Type B pancreatic cell (in vitro differentiated cells): ENCODE data around the gene SLC22A1. TPM values are rescaled to one million over a fixed set of nuclear protein-coding genes. Genes with fewer than 3 reads are reported as not detected.
A peak's percentile ranks its signal among the peaks of the same experiment; 100 is the strongest.
"Not testable (repeated sequence)": the region's sequence is repeated elsewhere in the genome, so short reads cannot be mapped to it uniquely, and the experiment has no call there.

Source experiments
- DNase-seq: peaks from one replicate; pipeline ENCODE4 v3.0.0; 2021; ENCODE audit warnings: mixed read lengths; ENCODE audit not compliant: unreplicated experiment; ENCODE audit errors: extremely low spot score
- H3K27ac Mint-ChIP-seq: 2 replicates; pipeline ENCODE4 v1.8.0; 2021; ENCODE audit warnings: mild to moderate bottlenecking, mixed read lengths
- H3K27me3 Mint-ChIP-seq: 2 replicates; pipeline ENCODE4 v1.8.0; 2021; ENCODE audit warnings: mixed read lengths
- H3K36me3 Mint-ChIP-seq: 2 replicates; pipeline ENCODE4 v1.8.0; 2021; ENCODE audit warnings: mixed read lengths
- H3K4me1 Mint-ChIP-seq: one replicate; pipeline ENCODE4 v1.8.0; 2021; ENCODE audit warnings: mixed read lengths; ENCODE audit not compliant: unreplicated experiment
- H3K4me3 Mint-ChIP-seq: 2 replicates; pipeline ENCODE4 v1.8.0; 2021; ENCODE audit warnings: mild to moderate bottlenecking, mixed read lengths
- H3K9me3 Mint-ChIP-seq: 2 replicates; pipeline ENCODE4 v1.8.0; 2021; ENCODE audit warnings: mixed read lengths
- total RNA-seq: library from RNA; stranded (reverse); gene quantifications from 2 replicates; pipeline ENCODE4 v1.2.1, GENCODE V29; 2021; ENCODE audit warnings: low replicate concordance
- TF ChIP-seq, protein P1 (sequence below): fragments of 200-600 bp; sonication (generic); conservative IDR thresholded peaks from 2 replicates; pipeline ENCODE4 v1.5.0; 2021; ENCODE audit warnings: antibody characterized with exemption, mild to moderate bottlenecking

SLC22A1 gene
- total RNA-seq, 1 donor from 2014 or later: 3.0 TPM

DNA sequence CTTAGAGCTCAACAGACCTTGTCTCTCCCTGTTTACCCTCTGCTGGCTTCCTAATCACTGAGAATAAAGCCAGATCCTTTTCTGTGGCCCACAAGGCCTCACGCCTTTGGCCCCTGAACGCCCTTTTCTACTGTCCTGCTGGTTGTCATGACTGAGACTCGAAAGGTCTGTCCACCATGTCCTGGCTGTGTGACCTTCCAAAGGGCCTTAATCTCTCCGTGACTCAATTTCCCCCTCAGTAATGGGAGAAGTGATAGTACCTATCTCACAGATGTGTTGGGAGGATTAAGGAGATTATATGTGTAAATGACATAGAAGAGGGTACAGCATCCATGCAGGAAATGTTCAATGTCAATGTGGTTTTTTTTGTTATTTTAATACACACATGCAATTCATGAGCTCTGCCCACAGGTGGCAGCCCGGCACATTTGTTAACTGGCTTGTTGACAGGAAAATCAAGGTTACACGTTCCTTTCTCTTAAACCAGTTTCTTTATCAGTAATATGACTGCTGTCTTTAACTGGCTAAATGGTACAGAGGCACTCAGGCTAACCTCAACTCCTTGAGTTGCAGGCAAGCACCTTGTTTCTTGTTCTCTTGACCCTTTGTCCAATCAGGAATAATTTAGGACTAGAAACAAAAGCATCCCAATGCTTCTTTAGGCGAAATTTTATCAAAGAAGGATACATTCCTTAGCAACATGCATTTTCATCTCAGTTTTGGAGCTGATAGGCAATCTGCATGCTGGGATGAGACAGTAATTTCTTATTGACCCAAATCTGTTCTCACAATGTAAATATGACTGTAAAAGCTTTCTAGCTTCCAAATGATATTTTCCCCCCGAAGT, 16.6 kb downstream of the SLC22A1 start:
- Mint-ChIP-seq H3K27me3 (no peaks in the 10 kb centered on the region), H3K4me1 (peaks cover 17% of the 10 kb centered on the region), H3K9me3 (no peaks in the 10 kb centered on the region), H3K27ac (no peak overlapping the region), H3K4me3 (no peak overlapping the region), H3K36me3 (peaks cover 8% of the 10 kb centered on the region)
- TF ChIP-seq, protein P1, sequence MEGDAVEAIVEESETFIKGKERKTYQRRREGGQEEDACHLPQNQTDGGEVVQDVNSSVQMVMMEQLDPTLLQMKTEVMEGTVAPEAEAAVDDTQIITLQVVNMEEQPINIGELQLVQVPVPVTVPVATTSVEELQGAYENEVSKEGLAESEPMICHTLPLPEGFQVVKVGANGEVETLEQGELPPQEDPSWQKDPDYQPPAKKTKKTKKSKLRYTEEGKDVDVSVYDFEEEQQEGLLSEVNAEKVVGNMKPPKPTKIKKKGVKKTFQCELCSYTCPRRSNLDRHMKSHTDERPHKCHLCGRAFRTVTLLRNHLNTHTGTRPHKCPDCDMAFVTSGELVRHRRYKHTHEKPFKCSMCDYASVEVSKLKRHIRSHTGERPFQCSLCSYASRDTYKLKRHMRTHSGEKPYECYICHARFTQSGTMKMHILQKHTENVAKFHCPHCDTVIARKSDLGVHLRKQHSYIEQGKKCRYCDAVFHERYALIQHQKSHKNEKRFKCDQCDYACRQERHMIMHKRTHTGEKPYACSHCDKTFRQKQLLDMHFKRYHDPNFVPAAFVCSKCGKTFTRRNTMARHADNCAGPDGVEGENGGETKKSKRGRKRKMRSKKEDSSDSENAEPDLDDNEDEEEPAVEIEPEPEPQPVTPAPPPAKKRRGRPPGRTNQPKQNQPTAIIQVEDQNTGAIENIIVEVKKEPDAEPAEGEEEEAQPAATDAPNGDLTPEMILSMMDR: peak; percentile 82
- DNase-seq: no peak

DNA sequence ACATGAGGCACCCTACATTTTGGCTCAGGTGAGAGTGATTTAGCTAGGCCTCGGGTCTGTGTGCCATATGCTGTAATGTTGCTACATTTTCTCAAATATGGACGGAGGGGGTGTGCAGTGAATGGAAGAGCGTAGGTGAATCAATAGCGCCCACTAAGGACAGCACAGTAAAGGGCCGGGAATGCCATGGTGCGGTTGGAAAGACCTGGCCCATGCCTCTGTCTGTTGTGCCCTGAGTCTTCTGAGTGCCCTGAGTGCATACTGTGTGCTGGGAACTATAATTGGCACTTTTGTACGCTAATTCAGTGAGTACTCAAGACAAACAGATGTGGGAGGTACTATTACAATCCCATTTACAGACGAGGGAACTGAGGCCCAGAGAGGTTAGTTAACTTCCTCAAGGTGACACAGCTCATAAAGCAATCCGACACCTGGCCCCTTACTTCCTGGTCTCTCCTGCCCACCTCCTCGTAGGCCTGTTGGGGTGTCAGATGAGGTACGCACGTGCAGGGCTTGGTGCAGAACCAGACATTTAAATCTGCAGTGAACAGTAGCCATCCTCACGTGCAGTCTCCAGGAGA, 17.3 kb downstream of the SLC22A1 start:
- DNase-seq: no peak
- TF ChIP-seq, protein P1: no peak
- H3K27ac Mint-ChIP-seq: no peak overlapping the region
- no peaks in the 10 kb centered on the region for H3K9me3 Mint-ChIP-seq
- H3K4me1 Mint-ChIP-seq: peaks cover 17% of the 10 kb centered on the region
- H3K27me3 Mint-ChIP-seq: no peaks in the 10 kb centered on the region
- H3K36me3 Mint-ChIP-seq: peaks cover 8% of the 10 kb centered on the region
- H3K4me3 Mint-ChIP-seq: no peak overlapping the region

DNA sequence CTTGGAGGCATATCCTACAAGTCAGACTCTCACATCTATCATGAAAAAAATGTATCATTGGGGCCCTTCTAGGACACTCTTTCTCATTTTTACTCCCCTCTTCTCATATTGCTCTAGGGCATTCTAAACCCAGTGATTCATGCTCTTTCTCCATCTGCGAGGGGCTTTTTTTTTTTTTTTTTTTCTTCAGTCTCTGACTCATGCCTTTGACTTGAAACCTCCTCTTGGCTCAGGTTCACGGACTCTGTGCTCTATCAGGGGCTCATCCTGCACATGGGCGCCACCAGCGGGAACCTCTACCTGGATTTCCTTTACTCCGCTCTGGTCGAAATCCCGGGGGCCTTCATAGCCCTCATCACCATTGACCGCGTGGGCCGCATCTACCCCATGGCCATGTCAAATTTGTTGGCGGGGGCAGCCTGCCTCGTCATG, 17.8 kb downstream of the SLC22A1 start:
- no peaks in the 10 kb centered on the region for H3K27me3 Mint-ChIP-seq
- peaks cover 10% of the 10 kb centered on the region for H3K36me3 Mint-ChIP-seq
- no peak overlapping the region for H3K4me3 Mint-ChIP-seq
- H3K4me1 Mint-ChIP-seq: peaks cover 17% of the 10 kb centered on the region
- TF ChIP-seq, protein P1: no peak
- no peak overlapping the region for H3K27ac Mint-ChIP-seq
- H3K9me3 Mint-ChIP-seq: no peaks in the 10 kb centered on the region
- DNase-seq: no peak

DNA sequence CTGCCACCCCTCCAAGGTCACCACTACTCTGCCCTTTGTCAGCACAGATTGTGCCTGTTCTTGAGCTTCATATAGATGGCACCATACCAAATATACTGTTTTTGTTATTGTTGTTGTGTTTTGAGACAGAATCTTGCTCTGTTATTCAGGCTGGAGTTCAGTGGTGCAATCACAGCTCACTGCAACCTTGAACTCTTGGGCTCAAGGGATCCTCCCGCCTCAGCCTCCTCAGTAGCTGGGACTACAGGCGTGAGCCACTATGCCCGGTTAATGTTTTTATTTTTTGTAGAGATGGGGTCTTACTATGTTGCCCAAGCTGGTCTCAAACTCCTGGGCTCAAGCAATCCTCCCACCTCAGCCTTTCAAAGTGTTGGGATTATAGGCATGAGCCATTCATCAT, 18.9 kb downstream of the SLC22A1 start:
- not testable (repeated sequence) for H3K4me3 Mint-ChIP-seq, DNase-seq, H3K27me3 Mint-ChIP-seq, H3K9me3 Mint-ChIP-seq, H3K27ac Mint-ChIP-seq
- Mint-ChIP-seq H3K4me1 (peaks cover 17% of the 10 kb centered on the region), H3K36me3 (peaks cover 11% of the 10 kb centered on the region)

DNA sequence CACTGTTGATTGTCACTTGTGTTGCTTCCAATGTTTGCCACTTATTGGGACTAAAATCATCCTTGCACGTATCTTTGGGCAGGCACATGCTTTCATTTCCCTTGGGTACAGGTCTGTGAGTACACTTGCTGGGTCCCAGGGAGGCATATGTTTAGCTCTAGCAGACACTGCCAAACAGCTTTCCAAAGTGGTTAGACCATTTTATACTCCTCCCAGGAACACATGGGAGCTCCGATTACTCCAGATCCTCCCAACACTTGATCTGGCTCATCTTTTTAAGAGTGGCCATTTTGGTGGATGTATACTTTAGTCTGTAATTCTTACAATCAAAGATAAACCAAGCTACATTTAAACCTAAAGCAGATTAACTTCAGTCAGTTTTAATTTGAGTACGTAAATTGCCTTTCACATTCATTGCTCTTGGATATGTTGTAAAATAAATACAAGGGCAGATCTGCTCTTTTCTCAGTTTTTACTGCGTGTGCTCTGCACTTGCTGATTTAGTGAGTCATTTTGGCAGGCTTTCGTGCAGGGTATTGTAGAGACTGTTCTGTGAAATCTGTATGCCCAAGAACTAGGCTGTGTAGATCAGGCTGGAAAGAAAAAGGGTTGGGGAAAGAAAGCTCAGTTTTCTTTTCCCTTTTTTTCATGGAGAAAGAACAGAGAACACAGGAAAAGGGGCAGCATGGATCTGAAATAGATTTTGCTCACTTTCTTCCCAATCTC, 19.5 kb downstream of the SLC22A1 start:
- no peak for DNase-seq
- H3K36me3 Mint-ChIP-seq: peaks cover 11% of the 10 kb centered on the region
- H3K4me3 Mint-ChIP-seq: no peak overlapping the region
- H3K9me3 Mint-ChIP-seq: no peaks in the 10 kb centered on the region
- no peak overlapping the region for H3K27ac Mint-ChIP-seq
- H3K4me1 Mint-ChIP-seq: peaks cover 17% of the 10 kb centered on the region
- no peaks in the 10 kb centered on the region for H3K27me3 Mint-ChIP-seq
- TF ChIP-seq, protein P1: no peak
